B cell (primary cell): ENCODE results near the gene TOPBP1. TPM values are rescaled to one million over a fixed set of nuclear protein-coding genes. Genes with fewer than 3 reads are reported as not detected.

ENCODE experiments used
- ATAC-seq: fragments of 200-7000 bp; cut with Tn5 transposase; one replicate; pipeline ENCODE4 v1.10.0; 2021; ENCODE audit warnings: low read depth, mild to moderate bottlenecking, moderate number of reproducible peaks, moderate library complexity
- CTCF ChIA-PET: fragments of 350-600 bp; sonication (Branson Sonifier 250); formaldehyde crosslinking; loops from one replicate; lab custom pipeline; 2021; ENCODE audit warnings: antibody characterized with exemption, inconsistent platforms; lab: Charles Lee
- POLR2A ChIA-PET: fragments of 350-600 bp; sonication (Branson Sonifier 250); formaldehyde crosslinking; loops from one replicate; lab custom pipeline; 2021; ENCODE audit warnings: antibody characterized with exemption; lab: Charles Lee
- DNase-seq: peaks from one replicate; pipeline ENCODE4 v3.0.0; 2013
- H2AFZ ChIP-seq: 2 replicates; pipeline ENCODE4 v1.6.1; 2012; ENCODE audit warnings: mild to moderate bottlenecking, low read depth, low read length; ENCODE audit not compliant: insufficient read depth, poor library complexity, severe bottlenecking
- H3K27ac ChIP-seq, 2 donors: 1 replicate in 1 of 2; 2 replicates in 1 of 2; pipeline ENCODE4 v1.5.1; 2012 to 2013; ENCODE audit warnings: low read length in 2 of 2, mild to moderate bottlenecking in 2 of 2, moderate library complexity in 1 of 2
- H3K27me3 ChIP-seq, 4 experiments: fragments of 200-600 bp in 1 of 4; sonication (generic) in 1 of 4; replicated peaks in 1 of 4; 1 replicate in 2 of 4; 2 replicates in 2 of 4; pipeline versions ENCODE4 v1.6.1 to v1.7.0; 2013 to 2016; ENCODE audit warnings: low read length in 3 of 4, mild to moderate bottlenecking in 2 of 4, mixed read lengths in 1 of 4, moderate library complexity in 1 of 4; ENCODE audit not compliant: insufficient read depth in 4 of 4, control insufficient read depth in 3 of 4; ENCODE audit errors: control extremely low read depth in 1 of 4
- H3K36me3 ChIP-seq, 2 experiments: replicated peaks in 1 of 2; 1 replicate in 1 of 2; 2 replicates in 1 of 2; pipeline versions ENCODE4 v1.6.1 to v1.7.1; 2013; ENCODE audit warnings: low read length in 1 of 2; ENCODE audit not compliant: insufficient read depth in 2 of 2, control insufficient read depth in 1 of 2; ENCODE audit errors: control extremely low read depth in 1 of 2, extremely low read depth in 1 of 2
- H3K4me1 ChIP-seq, 2 donors: fragments of 200-600 bp in 1 of 2; sonication (generic) in 1 of 2; 1 replicate in 1 of 2; 2 replicates in 1 of 2; pipeline versions ENCODE4 v1.5.1 to v1.6.1; 2013 to 2017; ENCODE audit warnings: low read length in 2 of 2; ENCODE audit not compliant: control insufficient read depth in 2 of 2, insufficient read depth in 2 of 2
- H3K4me2 ChIP-seq: replicated peaks from 2 replicates; pipeline ENCODE3; 2012; ENCODE audit warnings: mild to moderate bottlenecking, low read depth, low read length; ENCODE audit not compliant: poor library complexity, severe bottlenecking
- H3K4me3 ChIP-seq, 5 experiments: fragments of 200-600 bp in 1 of 5; sonication (generic) in 1 of 5; 1 replicate in 3 of 5; 2 replicates in 2 of 5; pipeline versions ENCODE4 v1.5.1 to v1.7.0; 2011 to 2016; ENCODE audit warnings: low read length in 4 of 5, mild to moderate bottlenecking in 4 of 5, low read depth in 2 of 5, control low read depth in 1 of 5, moderate library complexity in 1 of 5; ENCODE audit not compliant: insufficient read depth in 1 of 5; ENCODE audit errors: control extremely low read depth in 1 of 5, extremely low read depth in 1 of 5
- H3K79me2 ChIP-seq: fragments of 200-600 bp; sonication (generic); one replicate; pipeline ENCODE4 v1.6.0; 2016; ENCODE audit warnings: low read length; ENCODE audit not compliant: control insufficient read depth, insufficient read depth
- H3K9ac ChIP-seq: fragments of 200-600 bp; sonication (generic); 2 replicates; pipeline ENCODE4 v1.6.1; 2017; ENCODE audit warnings: mild to moderate bottlenecking, low read length, moderate library complexity
- H3K9me3 ChIP-seq, 3 donors: one replicate each; pipeline versions ENCODE4 v1.6.1 to v1.7.1; 2013; ENCODE audit warnings: low read length in 2 of 3; ENCODE audit not compliant: control insufficient read depth in 2 of 3, insufficient read depth in 1 of 3; ENCODE audit errors: control extremely low read depth in 1 of 3
- H4K20me1 ChIP-seq: 2 replicates; pipeline ENCODE4 v1.6.0; 2012; ENCODE audit warnings: mild to moderate bottlenecking, low read length; ENCODE audit not compliant: insufficient read depth, control insufficient read depth, poor library complexity, severe bottlenecking
- H3K27ac Mint-ChIP-seq: one replicate; pipeline ENCODE4 v1.8.0; 2021; ENCODE audit warnings: mixed read lengths
- H3K27me3 Mint-ChIP-seq: one replicate; pipeline ENCODE4 v1.8.0; 2021; ENCODE audit warnings: mixed read lengths
- H3K4me1 Mint-ChIP-seq: one replicate; pipeline ENCODE4 v1.8.0; 2021; ENCODE audit warnings: mixed read lengths
- H3K4me3 Mint-ChIP-seq: one replicate; pipeline ENCODE4 v1.8.0; 2021; ENCODE audit warnings: mixed read lengths
- H3K9me3 Mint-ChIP-seq: one replicate; pipeline ENCODE4 v1.8.0; 2022; ENCODE audit warnings: mixed read lengths; ENCODE audit not compliant: insufficient read depth
- EZH2 ChIP-seq: IDR thresholded peaks from 2 replicates; pipeline ENCODE4 v1.6.1; 2012; ENCODE audit warnings: borderline replicate concordance, low read depth, mild to moderate bottlenecking, moderate library complexity, low read length; ENCODE audit not compliant: insufficient read depth, poor library complexity, severe bottlenecking
- WGBS: methylation state at CpG from one replicate; pipeline ENCODE4 v1.1.5; 2013; ENCODE audit warnings: missing lambda C conversion rate; ENCODE audit not compliant: insufficient coverage; 5-methylcytosine and 5-hydroxymethylcytosine counted together
- intact Hi-C: fragments of 100-400 bp; cut with micrococcal nuclease; formaldehyde crosslinking; loops from one replicate; pipeline ENCODE4 v1.10.0; 2022
- polyA plus RNA-seq: library from polyadenylated mRNA; depleted of rRNA; stranded (reverse); fragments of >200 nt; gene quantifications from 2 replicates; pipeline ENCODE4 v1.2.3, GENCODE V29; 2012
- total RNA-seq, 2 donors: library from RNA; stranded (reverse); fragments of 120-200 nt in 1 of 2; gene quantifications; 1 replicate in 1 of 2; 2 replicates in 1 of 2; pipeline versions ENCODE4 v1.2.3 to v1.2.4, GENCODE V29; 2013 to 2022
- TF ChIP-seq, protein P1 (sequence below): fragments of 200-600 bp; IDR thresholded peaks from one replicate; pipeline ENCODE4 v1.8.0; 2022; ENCODE audit warnings: antibody characterized with exemption, mild to moderate bottlenecking

The TOPBP1 gene
- total and polyA plus RNA-seq, 2 donors (not counting 1 experiment from before 2014, with no cell fraction given) = 34.2 to 53.7 TPM

GRCh38 chr3:133563816-133564215 is 97.9 kb downstream of the TOPBP1 start:
- no peak overlapping the region for H3K27ac ChIP-seq
- H3K4me1 ChIP-seq = peaks cover 13 to 40% of the 10 kb centered on the region in 2 donors
- H3K27ac Mint-ChIP-seq = no peak overlapping the region
- H3K9me3 ChIP-seq = peaks cover 0 to 12% (median 0%) of the 10 kb centered on the region in 3 donors
- POLR2A ChIA-PET = no interaction called here
- H3K4me3 ChIP-seq = no peak overlapping the region
- CTCF ChIA-PET = interaction anchor here (1.0 to 2.0 kb wide), 2 partner anchors 14 to 65 kb away, joined by 3 to 6 read pairs; no protein-coding TSS in a partner anchor
- H3K4me1 Mint-ChIP-seq = peaks cover 28% of the 10 kb centered on the region
- H3K4me3 Mint-ChIP-seq = no peak overlapping the region
- H3K9ac ChIP-seq = no peak overlapping the region
- no peaks in the 10 kb centered on the region for H3K79me2 ChIP-seq
- no peaks in the 10 kb centered on the region for H4K20me1 ChIP-seq
- H3K27me3 Mint-ChIP-seq = no peaks in the 10 kb centered on the region
- H3K27me3 ChIP-seq = no peaks in the 10 kb centered on the region
- intact Hi-C loops = no loop called here
- ATAC-seq = no peak
- H3K36me3 ChIP-seq = no peaks in the 10 kb centered on the region
- no peak for DNase-seq
- H3K4me2 ChIP-seq = no peak overlapping the region
- WGBS = 100% methylated on average over 1 of the region's 1 CpG
- H2AFZ ChIP-seq = no peak overlapping the region
- H3K9me3 Mint-ChIP-seq = no peaks in the 10 kb centered on the region
- no peak for TF ChIP-seq EZH2
- TF ChIP-seq, protein P1, sequence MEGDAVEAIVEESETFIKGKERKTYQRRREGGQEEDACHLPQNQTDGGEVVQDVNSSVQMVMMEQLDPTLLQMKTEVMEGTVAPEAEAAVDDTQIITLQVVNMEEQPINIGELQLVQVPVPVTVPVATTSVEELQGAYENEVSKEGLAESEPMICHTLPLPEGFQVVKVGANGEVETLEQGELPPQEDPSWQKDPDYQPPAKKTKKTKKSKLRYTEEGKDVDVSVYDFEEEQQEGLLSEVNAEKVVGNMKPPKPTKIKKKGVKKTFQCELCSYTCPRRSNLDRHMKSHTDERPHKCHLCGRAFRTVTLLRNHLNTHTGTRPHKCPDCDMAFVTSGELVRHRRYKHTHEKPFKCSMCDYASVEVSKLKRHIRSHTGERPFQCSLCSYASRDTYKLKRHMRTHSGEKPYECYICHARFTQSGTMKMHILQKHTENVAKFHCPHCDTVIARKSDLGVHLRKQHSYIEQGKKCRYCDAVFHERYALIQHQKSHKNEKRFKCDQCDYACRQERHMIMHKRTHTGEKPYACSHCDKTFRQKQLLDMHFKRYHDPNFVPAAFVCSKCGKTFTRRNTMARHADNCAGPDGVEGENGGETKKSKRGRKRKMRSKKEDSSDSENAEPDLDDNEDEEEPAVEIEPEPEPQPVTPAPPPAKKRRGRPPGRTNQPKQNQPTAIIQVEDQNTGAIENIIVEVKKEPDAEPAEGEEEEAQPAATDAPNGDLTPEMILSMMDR = no peak

- no peaks in the 10 kb centered on the region for H4K20me1 ChIP-seq
- no peak overlapping the region for H3K4me2 ChIP-seq
- no peak overlapping the region for H3K27ac ChIP-seq
- WGBS = no CpG with 5 or more reads among the region's 5 CpGs
- no peaks in the 10 kb centered on the region for H3K27me3 ChIP-seq
- ATAC-seq (no peak), DNase-seq (no peak)
- no peak overlapping the region for H3K9ac ChIP-seq
- Mint-ChIP-seq H3K4me1 (peaks cover 22% of the 10 kb centered on the region), H3K27ac (no peak overlapping the region), H3K27me3 (no peaks in the 10 kb centered on the region), H3K4me3 (no peak overlapping the region), H3K9me3 (peaks cover 3% of the 10 kb centered on the region)
- intact Hi-C loops = no loop called here
- POLR2A ChIA-PET = interaction anchor here (0.7 kb wide), 2 partner anchors 8 to 99 kb away, joined by 4 to 5 read pairs; partner anchors contain the start of gene TOPBP1
- H3K9me3 ChIP-seq = peaks cover 0 to 16% (median 0%) of the 10 kb centered on the region in 3 donors
- peaks cover 13 to 35% of the 10 kb centered on the region in 2 donors for H3K4me1 ChIP-seq
- no peak overlapping the region for H2AFZ ChIP-seq
- TF ChIP-seq EZH2 = no peak
- TF ChIP-seq, protein P1 = no peak
- CTCF ChIA-PET = interaction anchor here (1.0 to 2.0 kb wide), 2 partner anchors 10 to 15 kb away, joined by 3 to 6 read pairs; partner anchors contain the start of gene CDV3
- no peaks in the 10 kb centered on the region for H3K79me2 ChIP-seq
- no peaks in the 10 kb centered on the region for H3K36me3 ChIP-seq
- no peak overlapping the region for H3K4me3 ChIP-seq
These were observed 98.6 kb downstream of the TOPBP1 start for GRCh38 chr3:133563186-133563591.
